Activated effector memory CD4-positive, alpha-beta T cell treated with anti-CD3 and anti-CD28 coated beads, Interleukin-2, amount 50 U/mL, for 16 hours (primary cell): ENCODE measurements around the gene CWH43.
"Not testable (repeated sequence)": the region's sequence is repeated elsewhere in the genome, so short reads cannot be mapped to it uniquely, and the experiment has no call there.

Experiments used
- DNase-seq: peaks from one replicate; pipeline ENCODE4 v3.0.0-alpha.2; 2020

Gene CWH43

GRCh38 chr4:49098034-49098759 is 112.1 kb downstream of the CWH43 start:
- not testable (repeated sequence) for DNase-seq

DNA sequence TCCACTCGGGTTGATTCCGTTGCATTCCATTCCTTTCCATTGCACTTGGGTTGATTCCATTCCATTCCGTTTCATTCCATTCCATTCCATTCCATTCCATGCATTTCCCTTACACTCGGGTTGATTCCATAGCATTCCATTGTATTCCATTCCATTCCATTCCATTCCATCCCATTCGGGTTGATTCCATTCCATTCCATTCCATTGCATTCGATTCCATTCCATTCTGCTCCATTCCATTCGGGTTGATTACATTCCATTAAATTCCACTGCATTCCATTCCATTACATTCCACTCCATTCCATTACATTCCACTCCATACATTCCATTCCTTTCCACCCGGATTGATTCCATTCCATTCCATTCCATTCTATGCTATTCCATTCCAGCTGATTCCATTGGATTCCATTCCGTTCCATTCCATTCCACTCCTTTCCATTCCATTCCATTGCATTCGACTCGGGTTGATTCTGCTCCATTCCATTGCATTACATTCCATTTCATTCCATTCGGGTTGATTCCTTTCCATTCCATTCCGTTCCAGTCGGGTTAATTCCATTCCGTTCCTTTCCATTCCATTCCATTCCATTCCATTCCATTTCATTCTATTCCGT is 113.9 kb downstream of the CWH43 start:
- not testable (repeated sequence) for DNase-seq

- DNase-seq, result not testable (repeated sequence)
Observed at GRCh38 chr4:49102344-49102898, 116.3 kb downstream of the CWH43 start.

DNA sequence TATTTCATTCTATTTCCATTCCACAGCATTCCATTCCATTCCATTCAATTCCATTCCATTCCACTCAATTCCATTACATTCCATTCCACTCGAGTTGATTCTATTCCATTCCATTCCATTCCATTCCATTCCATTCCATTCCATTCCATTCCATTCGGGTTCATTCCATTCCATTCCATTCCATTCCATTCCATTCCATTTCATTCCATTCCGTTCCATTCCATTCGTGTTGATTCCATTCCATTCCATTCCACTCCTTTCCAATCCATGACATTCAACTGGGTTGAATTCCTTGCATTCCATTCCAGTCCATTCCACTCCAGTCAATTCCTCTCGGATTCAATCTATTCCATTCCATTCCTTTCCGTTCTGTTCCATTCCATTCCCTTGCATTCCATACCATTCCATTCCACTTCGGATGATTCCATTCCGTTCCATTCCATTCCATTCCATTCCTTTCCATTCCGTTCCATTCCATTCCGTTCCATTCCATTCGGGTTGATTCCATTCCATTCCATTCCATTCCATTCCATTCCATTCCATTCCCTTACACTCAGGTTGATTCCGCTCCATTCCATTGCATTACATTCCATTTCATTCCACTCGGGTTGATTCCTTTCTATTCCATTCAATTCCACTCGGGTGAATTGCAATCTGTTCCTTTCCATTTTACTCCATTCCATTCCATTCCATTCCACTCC is 117.5 kb downstream of the CWH43 start:
- DNase-seq, result not testable (repeated sequence)

- not testable (repeated sequence) for DNase-seq
Observed at GRCh38 chr4:49104231-49104930, 118.3 kb downstream of the CWH43 start.

DNA sequence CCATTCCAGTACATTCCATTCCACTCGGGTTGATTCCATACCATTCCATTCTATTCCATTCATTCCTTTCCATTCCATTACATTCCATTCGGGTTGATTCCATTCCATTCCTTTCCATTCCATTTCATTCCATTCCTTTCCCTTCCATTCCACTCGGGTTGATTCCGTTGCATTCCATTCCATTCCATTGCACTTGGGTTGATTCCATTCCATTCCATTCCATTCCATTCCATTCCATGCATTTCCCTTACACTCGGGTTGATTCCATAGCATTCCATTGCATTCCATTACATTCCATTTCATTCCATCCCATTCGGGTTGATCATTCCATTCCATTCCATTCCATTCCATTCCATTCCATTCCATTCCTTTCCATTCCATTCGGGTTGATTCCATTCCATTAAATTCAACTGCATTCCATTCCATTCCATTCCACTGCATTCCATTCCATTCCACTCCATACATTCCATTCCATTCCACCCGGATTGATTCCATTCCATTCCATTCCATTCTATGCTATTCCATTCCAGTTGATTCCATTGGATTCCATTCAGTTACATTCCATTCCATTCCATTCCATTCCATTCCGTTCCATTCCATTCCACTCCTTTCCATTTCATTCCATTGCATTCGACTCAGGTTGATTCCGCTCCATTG is 119.3 kb downstream of the CWH43 start:
- not testable (repeated sequence) for DNase-seq

DNA sequence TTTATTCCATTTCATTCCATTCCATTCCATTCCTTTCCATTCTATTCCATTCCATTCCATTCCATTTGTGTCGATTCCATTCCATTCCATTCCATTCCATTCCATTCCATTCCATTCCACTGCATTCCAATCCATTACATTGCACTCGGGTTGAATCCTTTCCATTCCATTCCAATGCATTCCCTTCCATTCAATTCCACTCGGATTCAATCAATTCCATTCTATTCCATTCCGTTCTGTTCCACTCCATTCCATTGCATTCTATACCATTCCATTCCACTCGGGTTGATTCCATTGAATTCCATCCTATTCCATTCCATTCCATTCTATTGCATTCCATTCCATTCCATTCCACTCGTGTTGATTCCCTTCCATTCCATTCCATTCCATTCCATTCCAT is 121.2 kb downstream of the CWH43 start:
- not testable (repeated sequence) for DNase-seq

- DNase-seq, result not testable (repeated sequence)
Observed at GRCh38 chr4:49108183-49108978, 122.3 kb downstream of the CWH43 start.

GRCh38 chr4:49109567-49110166 is 123.6 kb downstream of the CWH43 start:
- not testable (repeated sequence) for DNase-seq

- not testable (repeated sequence) for DNase-seq
Observed at GRCh38 chr4:49110579-49110978, 124.5 kb downstream of the CWH43 start.
